ENCODE data around the gene SLC24A4. TPM values are rescaled to one million over a fixed set of nuclear protein-coding genes. Genes with fewer than 3 reads are reported as not detected.

The SLC24A4 gene
- total and polyA plus RNA-seq, 2 donors (not counting 3 experiments of a cell fraction or from before 2014, with no cell fraction given), result 0.07 to 0.08 TPM

GRCh38 chr14:92411135-92411534 lies 88.2 kb downstream of the SLC24A4 start:
- ChIA-PET POLR2A (no interaction called here), CTCF (no interaction called here)
- FAIRE-seq (no peak), DNase-seq (ENCODE audit: low read depth, low spot score) (no peak)
- Histone ChIP-seq H3K9me3 (replicated peaks; ENCODE audit: control insufficient read depth, insufficient read depth, low read length) (no peaks in the 10 kb centered on the region), H3K79me2 (ENCODE audit: control insufficient read depth, insufficient read depth, low read length) (no peaks in the 10 kb centered on the region), H4K20me1 (replicated peaks; ENCODE audit: control insufficient read depth, extremely low read depth, insufficient read depth, low read length) (no peaks in the 10 kb centered on the region), H3K27ac (ENCODE audit: insufficient read depth, low read depth, low read length) (no peak overlapping the region), H3K4me3 (replicated peaks in 1 of 3; ENCODE audit: insufficient read depth in 1 of 3, low read depth in 1 of 3, low read length in 3 of 3) (no peak overlapping the region), H3K4me1 (ENCODE audit: control insufficient read depth, extremely low read depth, insufficient read depth, low read length) (peaks cover 6% of the 10 kb centered on the region), H3K27me3 (ENCODE audit: control insufficient read depth in 2 of 2, insufficient read depth in 2 of 2, low read length in 2 of 2) (no peaks in the 10 kb centered on the region), H3K36me3 (ENCODE audit: control insufficient read depth in 2 of 2, extremely low read depth in 1 of 2, insufficient read depth in 2 of 2, low read length in 2 of 2) (no peaks in the 10 kb centered on the region), H3K9me1 (replicated peaks; ENCODE audit: control insufficient read depth, extremely low read depth, insufficient read depth, low read length) (no peaks in the 10 kb centered on the region), H3K9ac (replicated peaks; ENCODE audit: extremely low read depth, insufficient read depth, low read length) (no peak overlapping the region), H3K4me2 (ENCODE audit: insufficient read depth, low read length) (no peak overlapping the region), H2AFZ (ENCODE audit: low read depth, low read length) (no peak overlapping the region)
- TF ChIP-seq CTCF (IDR thresholded peaks at IDR 0.05; ENCODE audit: extremely low read depth in 1 of 2, insufficient read depth in 1 of 2, low read depth in 1 of 2, low read length in 2 of 2), result no peak
- TF ChIP-seq FOS (IDR thresholded peaks at IDR 0.05; ENCODE audit: borderline replicate concordance, insufficient read depth, low read length), result no peak
- no peak for TF ChIP-seq POLR2AphosphoS5 (IDR thresholded peaks at IDR 0.05; ENCODE audit: insufficient read depth, low read depth, low read length)
- no peak for TF ChIP-seq POLR2A (IDR thresholded peaks at IDR 0.05; ENCODE audit: low read depth, low read length)
- TF ChIP-seq GATA2 (IDR thresholded peaks at IDR 0.05; ENCODE audit: insufficient read depth, insufficient read length, low read depth, low read length), result no peak
- no peak for TF ChIP-seq MYC (IDR thresholded peaks at IDR 0.05; ENCODE audit: low read depth, low read length)
- TF ChIP-seq EZH2 (IDR thresholded peaks at IDR 0.05; ENCODE audit: borderline replicate concordance, low read depth, low read length, severe bottlenecking), result no peak
- TF ChIP-seq MAX (IDR thresholded peaks at IDR 0.05; ENCODE audit: insufficient read depth, insufficient read length), result no peak
- TF ChIP-seq JUN (IDR thresholded peaks at IDR 0.05; ENCODE audit: borderline replicate concordance, insufficient read depth, insufficient read length, low read depth), result no peak
- dilution Hi-C loops (cut with MboI; ENCODE audit: extremely low pct_ligation_motif_present, low sequenced_read_pairs), result no loop called here
- no TSS peak for BruUV-seq (replicated peaks)
- intact Hi-C loops (cut with micrococcal nuclease), result no loop called here

Measured in endothelial cell of umbilical vein (primary cell).